ENCODE data around the gene ENO3.

Gene ENO3

GRCh38 chr17:4928881-4929280, 22.0 kb upstream of the ENO3 start:
- DNase-seq (ENCODE audit: extremely low read depth, low read depth), result no peak
- H3K4me3 ChIP-seq (replicated peaks; ENCODE audit: low read depth, low read length), result no peak overlapping the region
- no peak for TF ChIP-seq CTCF (IDR thresholded peaks at IDR 0.05; ENCODE audit: low read depth, low read length, missing control alignments)

- no peak for DNase-seq (ENCODE audit: extremely low read depth, low read depth)
- TF ChIP-seq CTCF (IDR thresholded peaks at IDR 0.05; ENCODE audit: low read depth, low read length, missing control alignments), result no peak
- H3K4me3 ChIP-seq (replicated peaks; ENCODE audit: low read depth, low read length), result no peak within 1 kb of the TSS
These were observed 19.0 kb upstream of the ENO3 start, which contains the start of gene GP1BA for GRCh38 chr17:4931963-4932362. Gene GP1BA, plus strand, starts transcription at chr17:4932277. Its CDS starts 328 bp downstream, at chr17:4932605.

- DNase-seq (ENCODE audit: extremely low read depth, low read depth), result no peak
- H3K4me3 ChIP-seq (replicated peaks; ENCODE audit: low read depth, low read length), result no peak overlapping the region
- TF ChIP-seq CTCF (IDR thresholded peaks at IDR 0.05; ENCODE audit: low read depth, low read length, missing control alignments), result no peak
These were observed 18.2 kb upstream of the ENO3 start for GRCh38 chr17:4932756-4933155.

- H3K4me3 ChIP-seq (replicated peaks; ENCODE audit: low read depth, low read length), result no peak overlapping the region
- no peak for TF ChIP-seq CTCF (IDR thresholded peaks at IDR 0.05; ENCODE audit: low read depth, low read length, missing control alignments)
- DNase-seq (ENCODE audit: extremely low read depth, low read depth), result no peak
These were observed 17.3 kb upstream of the ENO3 start for GRCh38 chr17:4933646-4934045.

- no peak overlapping the region for H3K4me3 ChIP-seq (replicated peaks; ENCODE audit: low read depth, low read length)
- TF ChIP-seq CTCF (IDR thresholded peaks at IDR 0.05; ENCODE audit: low read depth, low read length, missing control alignments), result peak; percentile 41
- no peak for DNase-seq (ENCODE audit: extremely low read depth, low read depth)
These were observed 16.5 kb upstream of the ENO3 start for GRCh38 chr17:4934173-4934979.

GRCh38 chr17:4935650-4936049, 15.3 kb upstream of the ENO3 start:
- no peak overlapping the region for H3K4me3 ChIP-seq (replicated peaks; ENCODE audit: low read depth, low read length)
- DNase-seq (ENCODE audit: extremely low read depth, low read depth), result no peak
- no peak for TF ChIP-seq CTCF (IDR thresholded peaks at IDR 0.05; ENCODE audit: low read depth, low read length, missing control alignments)
